ENCODE measurements around the gene RAB30.

Gene RAB30

GRCh38 chr11:83057721-83058120 lies 14.0 kb downstream of the RAB30 start:
- no peak overlapping the region for H3K4me2 ChIP-seq (ENCODE audit: low read depth, low read length)
- H3K9me3 ChIP-seq (replicated peaks; ENCODE audit: insufficient read depth, low read length) = 0 out of 2 replicates have a peak, but pooled peaks cover 4% of the 10 kb centered on the region
- H3K9me2 ChIP-seq (replicated peaks; ENCODE audit: insufficient read depth, low read length) = no peaks in the 10 kb centered on the region
- H3K4me3 ChIP-seq (ENCODE audit: low read length) = no peak overlapping the region
- no peak overlapping the region for H2AFZ ChIP-seq (ENCODE audit: low read length)
- TF ChIP-seq EZH2phosphoT487 (IDR thresholded peaks at IDR 0.05; ENCODE audit: low read length) (no peak), CTCF (IDR thresholded peaks at IDR 0.05; ENCODE audit: low read length) (no peak), EZH2 (optimal IDR thresholded peaks at IDR 0.05; ENCODE audit: low read depth, low read length) (no peak)
- DNase-seq = no peak
- H3K9ac ChIP-seq (ENCODE audit: low read length) = no peak overlapping the region
- peaks cover 60% of the 10 kb centered on the region for H3K4me1 ChIP-seq (ENCODE audit: low read length)
- H4K20me1 ChIP-seq (ENCODE audit: insufficient read depth, low read length) = no peaks in the 10 kb centered on the region
- H3K27ac ChIP-seq (ENCODE audit: low read length) = no peak overlapping the region
- no peaks in the 10 kb centered on the region for H3K27me3 ChIP-seq (replicated peaks; ENCODE audit: insufficient read depth, low read length)
- H3K79me2 ChIP-seq (ENCODE audit: low read length) = peaks cover 80% of the 10 kb centered on the region
- peaks cover 55% of the 10 kb centered on the region for H3F3A ChIP-seq (ENCODE audit: insufficient read depth, low read length)
- H3K36me3 ChIP-seq (replicated peaks; ENCODE audit: insufficient read depth, low read length) = peaks cover 32% of the 10 kb centered on the region

GRCh38 chr11:83056611-83057010 lies 15.1 kb downstream of the RAB30 start:
- Histone ChIP-seq H2AFZ (ENCODE audit: low read length) (no peak overlapping the region), H3K27me3 (replicated peaks; ENCODE audit: insufficient read depth, low read length) (no peaks in the 10 kb centered on the region), H3K4me3 (ENCODE audit: low read length) (no peak overlapping the region), H3K4me2 (ENCODE audit: low read depth, low read length) (0 out of 2 replicates have a peak overlapping the region, but pooled peaks have one; percentile 46), H3K9ac (ENCODE audit: low read length) (no peak overlapping the region), H3K4me1 (ENCODE audit: low read length) (peaks cover 54% of the 10 kb centered on the region), H4K20me1 (ENCODE audit: insufficient read depth, low read length) (no peaks in the 10 kb centered on the region), H3K27ac (ENCODE audit: low read length) (peak overlapping the region; percentile 94; the same call in 1 of the 2 replicates), H3K36me3 (replicated peaks; ENCODE audit: insufficient read depth, low read length) (peaks cover 32% of the 10 kb centered on the region), H3K9me3 (replicated peaks; ENCODE audit: insufficient read depth, low read length) (0 out of 2 replicates have a peak, but pooled peaks cover 4% of the 10 kb centered on the region), H3K9me2 (replicated peaks; ENCODE audit: insufficient read depth, low read length) (no peaks in the 10 kb centered on the region), H3K79me2 (ENCODE audit: low read length) (peaks cover 91% of the 10 kb centered on the region), H3F3A (ENCODE audit: insufficient read depth, low read length) (peaks cover 44% of the 10 kb centered on the region)
- DNase-seq = no peak
- no peak for TF ChIP-seq EZH2phosphoT487 (IDR thresholded peaks at IDR 0.05; ENCODE audit: low read length)
- TF ChIP-seq CTCF (IDR thresholded peaks at IDR 0.05; ENCODE audit: low read length) = no peak
- no peak for TF ChIP-seq EZH2 (optimal IDR thresholded peaks at IDR 0.05; ENCODE audit: low read depth, low read length)

- 0 out of 2 replicates have a peak, but pooled peaks cover 4% of the 10 kb centered on the region for H3K9me3 ChIP-seq (replicated peaks; ENCODE audit: insufficient read depth, low read length)
- peak overlapping the region; percentile 94 for H3K27ac ChIP-seq (ENCODE audit: low read length)
- H2AFZ ChIP-seq (ENCODE audit: low read length) = no peak overlapping the region
- TF ChIP-seq CTCF (IDR thresholded peaks at IDR 0.05; ENCODE audit: low read length) (no peak), EZH2 (optimal IDR thresholded peaks at IDR 0.05; ENCODE audit: low read depth, low read length) (no peak), EZH2phosphoT487 (IDR thresholded peaks at IDR 0.05; ENCODE audit: low read length) (no peak)
- no peak overlapping the region for H3K9ac ChIP-seq (ENCODE audit: low read length)
- H3K79me2 ChIP-seq (ENCODE audit: low read length) = peaks cover 92% of the 10 kb centered on the region
- no peaks in the 10 kb centered on the region for H3K9me2 ChIP-seq (replicated peaks; ENCODE audit: insufficient read depth, low read length)
- peaks cover 51% of the 10 kb centered on the region for H3K4me1 ChIP-seq (ENCODE audit: low read length)
- H3K4me2 ChIP-seq (ENCODE audit: low read depth, low read length) = peak overlapping the region; percentile 46; the same call in 1 of the 2 replicates
- no peaks in the 10 kb centered on the region for H4K20me1 ChIP-seq (ENCODE audit: insufficient read depth, low read length)
- H3K27me3 ChIP-seq (replicated peaks; ENCODE audit: insufficient read depth, low read length) = no peaks in the 10 kb centered on the region
- peaks cover 40% of the 10 kb centered on the region for H3F3A ChIP-seq (ENCODE audit: insufficient read depth, low read length)
- H3K36me3 ChIP-seq (replicated peaks; ENCODE audit: insufficient read depth, low read length) = peaks cover 32% of the 10 kb centered on the region
- no peak for DNase-seq
- no peak overlapping the region for H3K4me3 ChIP-seq (ENCODE audit: low read length)
These were observed 15.5 kb downstream of the RAB30 start for GRCh38 chr11:83056204-83056603.

Measured in MM.1S (cell line).